A673 (cell line): ENCODE data around the gene PRR5. TPM values are rescaled to one million over a fixed set of nuclear protein-coding genes. Genes with fewer than 3 reads are reported as not detected.
"Not testable (repeated sequence)": the region's sequence is repeated elsewhere in the genome, so short reads cannot be mapped to it uniquely, and the experiment has no call there.

Source experiments
- BruUV-seq: library from RNA; stranded (reverse); fragments of 400-500 nt; replicated peaks from 2 replicates; lab custom pipeline; 2021; lab: Mats Ljungman, UMichigan
- CTCF ChIA-PET: fragments of 300-600 bp; sonication (Branson Sonifier 250); formaldehyde crosslinking; loops from one replicate; lab custom pipeline; 2022; ENCODE audit warnings: antibody characterized with exemption; lab: Charles Lee
- POLR2A ChIA-PET: fragments of 300-600 bp; sonication (Branson Sonifier 250); formaldehyde crosslinking; loops from one replicate; lab custom pipeline; 2022; ENCODE audit warnings: antibody characterized with exemption; ENCODE audit not compliant: low non-redundant PET; lab: Charles Lee
- DNase-seq: peaks from one replicate; pipeline ENCODE4 v3.0.0-alpha.2; 2015; ENCODE audit warnings: low spot score
- H3K27ac ChIP-seq: fragments of 200-600 bp; sonication (generic); 2 replicates; pipeline ENCODE4 v1.5.1; 2016; ENCODE audit warnings: mixed run types, low read depth, mild to moderate bottlenecking, mixed read lengths, antibody characterized with exemption, low read length; ENCODE audit not compliant: poor library complexity, severe bottlenecking
- H3K27me3 ChIP-seq: fragments of 200-600 bp; sonication (generic); replicated peaks from 2 replicates; pipeline ENCODE4 v1.6.1; 2017; ENCODE audit warnings: mixed run types, low read depth, mild to moderate bottlenecking, mixed read lengths, antibody characterized with exemption, low read length; ENCODE audit not compliant: insufficient read depth, poor library complexity
- H3K36me3 ChIP-seq: fragments of 200-600 bp; sonication (generic); 2 replicates; pipeline ENCODE4 v1.6.1; 2016; ENCODE audit warnings: mixed run types, mild to moderate bottlenecking, mixed read lengths, antibody characterized with exemption, low read length; ENCODE audit not compliant: insufficient read depth, poor library complexity, severe bottlenecking
- H3K4me1 ChIP-seq: fragments of 200-600 bp; sonication (generic); 2 replicates; pipeline ENCODE4 v1.6.1; 2017; ENCODE audit warnings: mixed run types, mild to moderate bottlenecking, mixed read lengths, antibody characterized with exemption, low read length; ENCODE audit not compliant: insufficient read depth, poor library complexity, severe bottlenecking
- H3K4me3 ChIP-seq: fragments of 200-600 bp; sonication (generic); 2 replicates; pipeline ENCODE4 v1.5.1; 2016; ENCODE audit warnings: low read depth, mixed run types, mild to moderate bottlenecking, mixed read lengths, low read length; ENCODE audit not compliant: poor library complexity, severe bottlenecking
- H3K9me3 ChIP-seq: fragments of 200-600 bp; sonication (generic); 2 replicates; pipeline ENCODE4 v1.6.1; 2016; ENCODE audit warnings: mixed run types, low read depth, mild to moderate bottlenecking, mixed read lengths, antibody characterized with exemption, low read length; ENCODE audit not compliant: poor library complexity, severe bottlenecking
- EZH2 ChIP-seq: fragments of 200-600 bp; sonication (generic); IDR thresholded peaks from 2 replicates; pipeline ENCODE4 v1.6.1; 2017; ENCODE audit warnings: borderline replicate concordance, low read depth, mild to moderate bottlenecking, mixed read lengths, antibody characterized with exemption, low read length; ENCODE audit not compliant: poor library complexity, severe bottlenecking
- intact Hi-C: fragments of 100-400 bp; cut with micrococcal nuclease; formaldehyde crosslinking; loops from one replicate; pipeline ENCODE4 v1.10.0; 2022; ENCODE audit not compliant: unreplicated experiment
- total RNA-seq: library from RNA; stranded (reverse); gene quantifications from 2 replicates; pipeline ENCODE4 v1.2.3, GENCODE V29; 2021
- TF ChIP-seq, protein P1 (sequence below): fragments of 300-800, 200-600 bp; sonication (generic); conservative IDR thresholded peaks from 2 replicates; pipeline ENCODE4 v1.5.1; 2017; ENCODE audit warnings: low read depth, mild to moderate bottlenecking, antibody characterized with exemption, low read length, moderate library complexity, mixed read lengths

Gene PRR5
- total RNA-seq, 1 experiment from 2014 or later: 17.9 TPM

DNA sequence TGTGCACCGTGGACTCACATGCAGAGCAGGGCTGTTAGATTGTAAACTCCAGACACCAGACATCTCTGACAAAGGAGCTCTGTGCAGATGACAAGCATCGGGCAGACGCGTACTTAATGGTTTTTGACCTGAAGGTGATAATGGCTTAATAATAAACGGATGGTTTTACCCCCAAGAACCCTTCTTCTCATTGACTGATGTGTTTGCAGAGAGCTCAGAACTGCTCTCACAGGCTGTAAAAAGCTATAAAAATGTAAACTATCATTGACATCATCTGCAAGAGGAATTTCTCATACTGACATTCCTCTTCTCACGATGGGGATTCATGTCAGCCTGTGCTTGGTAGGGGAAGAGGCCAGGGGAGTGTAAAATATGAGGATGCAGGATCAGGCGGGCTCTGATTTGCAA is 41.8 kb downstream of the PRR5 start:
- Histone ChIP-seq H3K36me3 (no peaks in the 10 kb centered on the region), H3K4me3 (no peak overlapping the region), H3K27me3 (peaks cover 16% of the 10 kb centered on the region), H3K9me3 (no peaks in the 10 kb centered on the region), H3K27ac (no peak overlapping the region), H3K4me1 (no peaks in the 10 kb centered on the region)
- CTCF ChIA-PET: interaction anchor here (0.6 kb wide), 1 partner anchor 99 kb away, joined by 3 read pairs; no protein-coding TSS in a partner anchor
- BruUV-seq: no TSS peak
- POLR2A ChIA-PET: no interaction called here
- TF ChIP-seq, protein P1, sequence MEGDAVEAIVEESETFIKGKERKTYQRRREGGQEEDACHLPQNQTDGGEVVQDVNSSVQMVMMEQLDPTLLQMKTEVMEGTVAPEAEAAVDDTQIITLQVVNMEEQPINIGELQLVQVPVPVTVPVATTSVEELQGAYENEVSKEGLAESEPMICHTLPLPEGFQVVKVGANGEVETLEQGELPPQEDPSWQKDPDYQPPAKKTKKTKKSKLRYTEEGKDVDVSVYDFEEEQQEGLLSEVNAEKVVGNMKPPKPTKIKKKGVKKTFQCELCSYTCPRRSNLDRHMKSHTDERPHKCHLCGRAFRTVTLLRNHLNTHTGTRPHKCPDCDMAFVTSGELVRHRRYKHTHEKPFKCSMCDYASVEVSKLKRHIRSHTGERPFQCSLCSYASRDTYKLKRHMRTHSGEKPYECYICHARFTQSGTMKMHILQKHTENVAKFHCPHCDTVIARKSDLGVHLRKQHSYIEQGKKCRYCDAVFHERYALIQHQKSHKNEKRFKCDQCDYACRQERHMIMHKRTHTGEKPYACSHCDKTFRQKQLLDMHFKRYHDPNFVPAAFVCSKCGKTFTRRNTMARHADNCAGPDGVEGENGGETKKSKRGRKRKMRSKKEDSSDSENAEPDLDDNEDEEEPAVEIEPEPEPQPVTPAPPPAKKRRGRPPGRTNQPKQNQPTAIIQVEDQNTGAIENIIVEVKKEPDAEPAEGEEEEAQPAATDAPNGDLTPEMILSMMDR: no peak
- no peak for TF ChIP-seq EZH2
- DNase-seq: no peak
- intact Hi-C loops: no loop called here

DNA sequence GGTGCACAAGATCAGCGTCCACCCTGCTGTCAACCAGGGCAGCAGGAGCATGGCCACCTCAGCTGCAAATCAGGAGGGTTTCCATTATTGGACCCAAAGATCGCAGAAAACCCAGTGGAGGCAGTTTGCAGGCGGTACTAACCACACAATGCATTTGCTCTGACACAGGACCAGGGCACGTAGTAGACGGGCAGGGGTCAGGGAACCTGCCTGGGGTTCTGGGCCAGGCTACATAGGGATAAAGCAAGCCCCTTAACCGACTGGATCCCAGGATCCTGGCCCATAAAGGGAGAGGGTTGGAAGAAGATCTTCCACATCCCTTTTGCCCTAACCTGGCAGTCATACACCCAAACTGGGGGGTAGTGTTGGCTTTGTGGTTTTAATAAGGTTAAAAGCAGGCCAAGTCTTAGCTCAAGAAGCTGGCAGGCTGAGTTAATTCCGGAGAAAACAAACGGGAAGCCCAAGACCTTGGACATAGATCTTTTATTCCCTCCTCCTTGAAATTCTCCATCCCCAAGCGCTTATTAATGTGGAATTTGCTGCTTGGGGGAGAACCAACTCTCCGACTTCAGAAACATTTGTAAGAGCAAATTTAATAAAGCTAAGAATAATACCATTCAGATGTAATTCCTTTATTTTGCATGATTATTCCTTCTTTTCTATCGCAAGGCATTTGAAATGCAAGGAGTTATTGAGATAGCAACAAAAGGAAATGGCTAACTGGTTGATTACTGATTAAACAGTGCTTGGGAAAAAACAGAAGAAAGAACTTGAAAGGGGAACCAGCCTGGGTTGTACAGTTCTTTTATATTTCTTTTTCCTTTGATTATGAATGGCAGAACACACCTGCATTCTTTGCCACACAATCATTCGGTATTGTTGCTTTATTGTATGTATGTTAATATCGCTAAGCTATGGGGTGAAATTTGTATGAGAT is 44.1 kb downstream of the PRR5 start:
- Histone ChIP-seq H3K4me1 (no peaks in the 10 kb centered on the region), H3K27me3 (peaks cover 9% of the 10 kb centered on the region), H3K9me3 (no peaks in the 10 kb centered on the region), H3K36me3 (no peaks in the 10 kb centered on the region), H3K4me3 (no peak overlapping the region), H3K27ac (no peak overlapping the region)
- no peak for TF ChIP-seq EZH2
- TF ChIP-seq, protein P1: no peak
- BruUV-seq: no TSS peak
- intact Hi-C loops: no loop called here
- ChIA-PET CTCF (no interaction called here), POLR2A (interaction anchor here (0.5 kb wide), 1 partner anchor 28 kb away, joined by 6 read pairs; no protein-coding TSS in a partner anchor)
- DNase-seq: no peak

DNA sequence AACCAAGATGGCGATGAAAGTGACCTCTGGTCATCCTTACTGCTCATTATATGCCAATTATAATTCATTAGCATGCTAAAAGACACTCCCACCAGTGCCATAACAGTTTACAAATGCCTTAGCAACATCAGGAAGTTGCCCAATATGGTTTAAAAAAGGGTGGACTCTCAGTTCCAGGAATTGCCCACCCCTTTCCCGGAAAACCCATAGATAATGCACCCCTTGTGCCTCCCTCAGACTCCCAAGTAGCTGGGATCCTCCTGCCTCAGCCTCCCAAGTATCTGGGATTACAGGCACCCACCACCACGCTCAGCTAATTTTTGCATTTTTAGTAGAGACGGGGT is 45.8 kb downstream of the PRR5 start:
- POLR2A ChIA-PET: not testable (repeated sequence)

More for the DNA sequence above, 45.8 kb downstream of the PRR5 start:
- H3K36me3 ChIP-seq, CTCF ChIA-PET, H3K9me3 ChIP-seq, intact Hi-C loops, H3K27me3 ChIP-seq, H3K4me1 ChIP-seq, H3K4me3 ChIP-seq, DNase-seq, BruUV-seq, H3K27ac ChIP-seq: not testable (repeated sequence)
